ENCODE data around the gene GRIA4.

Gene GRIA4

DNA sequence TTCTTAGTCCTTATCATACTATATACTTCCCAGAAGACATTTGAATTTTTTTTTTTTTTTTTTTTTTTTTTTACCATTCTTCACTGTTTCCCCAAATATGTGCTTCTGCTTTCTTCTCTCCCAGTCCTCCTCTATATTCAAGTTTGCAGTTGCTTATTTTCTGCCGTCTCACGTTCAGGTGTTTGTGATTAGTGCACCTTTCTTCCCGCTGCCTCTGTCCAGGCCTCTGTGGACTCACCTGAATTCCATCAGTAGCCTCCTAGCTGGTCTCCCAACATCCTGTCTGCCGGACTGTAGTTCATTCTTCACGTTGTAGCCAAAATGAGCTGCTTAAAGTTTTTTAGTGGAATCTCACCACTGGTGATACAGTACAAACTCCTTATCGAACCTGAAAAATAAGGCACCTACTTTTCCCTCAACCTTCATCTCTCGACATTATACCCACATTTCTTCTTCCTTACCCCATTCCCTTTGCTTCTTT is 413.0 kb downstream of the GRIA4 start:
- no peak for DNase-seq
- TF ChIP-seq POLR2A (IDR thresholded peaks at IDR 0.05; ENCODE audit: low read length) = no peak
- TF ChIP-seq GATA1 (IDR thresholded peaks at IDR 0.05; ENCODE audit: low read depth, low read length) = no peak

DNA sequence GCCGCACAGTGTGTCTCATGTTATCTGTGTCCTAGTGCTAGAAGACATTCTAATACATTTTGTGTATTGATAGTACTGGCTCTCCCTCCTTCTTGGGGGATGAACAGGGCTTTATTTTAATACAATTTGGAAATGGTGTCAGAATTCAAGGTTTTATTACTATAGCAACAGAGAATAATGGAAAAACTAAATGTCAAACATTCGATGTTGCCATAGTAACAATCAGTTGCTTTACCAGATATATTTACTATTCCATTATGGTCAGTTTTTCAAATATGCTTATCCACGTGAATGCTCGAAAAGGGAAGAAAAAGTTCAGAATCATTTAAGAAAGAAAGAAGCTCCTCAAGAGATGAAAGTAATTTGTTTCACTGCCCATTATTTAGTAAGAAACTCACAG is 420.7 kb downstream of the GRIA4 start:
- TF ChIP-seq POLR2A (IDR thresholded peaks at IDR 0.05; ENCODE audit: low read length) (no peak), GATA1 (IDR thresholded peaks at IDR 0.05; ENCODE audit: low read depth, low read length) (no peak)
- DNase-seq = no peak

- DNase-seq = no peak
- no peak for TF ChIP-seq GATA1 (IDR thresholded peaks at IDR 0.05; ENCODE audit: low read depth, low read length)
- no peak for TF ChIP-seq POLR2A (IDR thresholded peaks at IDR 0.05; ENCODE audit: low read length)
Observed at GRCh38 chr11:106031202-106031810, 421.4 kb downstream of the GRIA4 start.

All from erythroblast (primary cell).